Stimulated activated CD8-positive, alpha-beta memory T cell treated with anti-CD3 and anti-CD28 coated beads, Interleukin-12 subunit alpha, Interleukin-12 subunit beta, amount 100 ng/mL, for 24 hours (primary cell): Measurements from ENCODE around the gene PDCD7.
"Not testable (repeated sequence)": the region's sequence is repeated elsewhere in the genome, so short reads cannot be mapped to it uniquely, and the experiment has no call there.

Experiments
- DNase-seq: peaks from one replicate; pipeline ENCODE4 v3.0.0-alpha.2; 2020; ENCODE audit errors: extremely low read depth

The PDCD7 gene

DNA sequence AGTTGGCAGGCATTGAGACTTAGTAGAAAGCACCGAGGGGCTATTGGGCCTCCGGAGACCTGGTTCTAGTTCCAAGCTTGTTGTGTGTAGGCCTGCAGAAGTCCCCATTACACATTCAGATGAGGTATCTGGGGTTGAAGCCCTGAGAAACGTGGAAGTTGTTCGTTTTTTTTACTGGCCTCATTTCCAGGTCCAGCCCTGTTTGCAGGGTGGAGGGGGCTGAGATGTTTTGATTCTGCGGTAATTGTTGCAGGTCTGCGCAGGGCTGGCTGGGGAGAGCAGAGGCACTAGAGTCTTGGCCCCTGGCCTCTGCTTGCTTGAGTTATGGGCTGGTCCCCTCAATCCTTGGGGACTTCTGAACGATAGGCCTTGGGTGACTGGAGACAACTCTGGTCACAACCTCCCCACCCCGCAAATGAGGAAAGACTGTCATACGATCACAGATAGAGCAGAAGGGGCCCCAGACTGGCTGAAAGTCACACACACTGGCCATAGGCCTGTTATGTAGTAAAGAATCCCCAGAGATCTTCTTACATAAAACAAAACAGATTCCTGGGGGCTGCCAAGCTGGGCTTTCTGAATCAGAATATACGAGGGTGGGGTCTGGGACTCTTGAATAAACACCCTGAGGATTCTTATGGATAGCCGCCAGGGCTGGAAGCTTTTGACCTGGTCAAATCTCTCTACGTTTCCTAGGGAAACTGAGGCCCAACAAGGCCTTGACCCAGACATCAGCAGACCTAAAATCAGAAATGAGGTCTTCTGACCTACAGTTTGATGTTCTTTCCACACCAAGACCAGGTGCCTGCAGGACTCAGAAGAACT, 41.5 kb downstream of the PDCD7 start:
- no peak for DNase-seq

DNA sequence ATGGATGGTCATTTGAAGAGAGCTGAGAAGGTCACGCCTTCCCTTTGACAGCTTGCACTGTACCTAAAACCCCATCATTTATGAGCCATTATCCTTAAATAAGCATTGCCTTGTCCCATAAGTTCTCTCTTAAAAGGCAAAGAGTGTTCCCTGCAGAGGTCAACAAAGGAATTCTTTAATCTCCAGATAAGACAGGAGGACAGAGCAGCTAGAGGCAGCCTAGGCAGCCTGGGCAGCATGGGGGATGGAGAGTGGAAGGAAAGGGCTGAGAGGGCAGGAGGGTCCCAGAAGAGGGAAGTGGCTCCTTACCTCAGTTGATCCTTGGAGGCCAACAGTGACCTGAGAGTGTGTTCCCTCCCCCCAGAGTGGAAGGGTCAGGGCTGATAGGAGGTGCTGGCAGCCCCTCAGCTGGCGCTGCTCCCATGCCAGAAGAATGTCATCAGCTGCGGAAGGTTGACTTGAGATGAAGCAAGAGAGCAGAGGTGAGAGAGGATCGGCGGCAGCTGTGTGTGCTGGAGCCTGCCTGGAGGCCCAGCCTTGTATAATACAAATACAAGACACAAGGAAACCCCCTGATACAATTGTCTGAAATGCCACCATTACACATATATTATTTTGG, 44.3 kb downstream of the PDCD7 start:
- no peak for DNase-seq

DNA sequence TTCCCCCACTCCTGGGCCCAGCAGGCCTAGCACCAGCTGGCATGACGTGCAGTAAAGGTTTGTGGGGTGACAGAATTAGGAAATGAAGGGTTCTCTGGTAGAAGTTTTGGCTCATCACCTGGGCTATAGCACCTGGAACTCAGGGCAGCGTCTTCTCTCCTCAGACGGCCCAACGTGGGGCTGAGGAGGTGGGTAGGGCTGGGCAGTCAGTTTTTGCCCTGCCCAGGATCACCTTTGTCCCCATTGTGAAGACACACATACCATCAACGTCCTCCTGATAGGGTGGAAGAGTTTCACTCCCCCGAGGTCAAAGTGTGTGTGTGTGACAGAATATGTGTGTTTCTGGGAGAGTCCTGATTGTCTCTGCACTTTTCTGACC, 45.0 kb downstream of the PDCD7 start:
- DNase-seq: no peak

DNA sequence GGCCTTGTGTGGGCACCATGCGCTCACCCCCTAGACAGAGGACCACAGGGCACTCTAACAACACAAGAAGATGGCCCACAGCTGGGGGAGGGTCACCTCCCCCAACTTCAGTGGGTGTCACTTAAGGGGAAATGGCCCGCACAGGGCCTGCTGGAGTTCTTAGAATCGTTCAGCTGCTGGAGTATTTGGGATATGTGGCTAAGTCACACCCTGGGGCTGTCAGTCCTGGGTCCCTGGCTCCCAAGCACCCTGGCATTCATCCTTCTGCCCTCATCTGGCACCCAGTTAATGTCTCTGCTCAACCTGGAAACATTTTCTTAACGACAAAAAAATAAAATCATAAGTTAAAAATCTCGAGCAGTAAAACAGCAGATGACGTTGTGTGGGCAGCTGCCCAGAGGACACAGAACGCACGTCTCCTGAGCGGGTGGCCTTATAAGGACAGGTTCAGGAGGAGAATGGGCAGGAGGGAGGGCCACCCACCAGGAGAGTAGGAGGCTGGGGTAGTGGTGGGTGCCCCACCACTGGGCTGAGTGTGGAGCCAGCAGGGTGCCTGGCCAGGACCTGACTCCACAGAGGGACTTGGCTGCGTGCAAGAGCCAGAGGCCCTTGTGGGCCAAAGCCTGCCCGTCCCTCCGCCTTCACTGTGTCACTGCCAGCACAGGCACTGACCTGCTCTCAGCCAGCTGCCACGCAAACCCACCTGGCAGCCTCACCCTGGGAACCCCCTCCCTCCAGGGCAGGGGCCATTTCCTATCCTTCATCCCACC, 45.5 kb downstream of the PDCD7 start:
- no peak for DNase-seq

DNA sequence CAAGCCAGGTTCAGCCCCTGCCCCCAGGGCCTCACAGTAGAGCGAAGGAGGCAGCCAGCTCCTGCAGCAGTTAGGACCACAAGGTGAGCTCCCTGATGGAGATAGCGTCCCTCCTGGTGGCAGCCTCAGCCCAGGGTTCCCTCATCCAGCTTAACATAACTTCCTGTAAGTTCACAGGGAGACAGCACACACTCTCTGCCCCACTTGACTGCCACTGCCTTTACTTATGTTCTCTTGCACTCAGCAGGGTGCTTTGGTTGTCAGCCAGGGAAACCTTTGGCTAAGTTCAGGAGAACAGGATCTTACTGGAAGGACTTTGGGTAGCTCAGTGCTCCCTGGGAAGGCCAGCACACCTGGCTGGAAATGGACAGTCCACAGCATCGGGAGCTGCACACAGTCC, 46.2 kb downstream of the PDCD7 start:
- DNase-seq: no peak

DNA sequence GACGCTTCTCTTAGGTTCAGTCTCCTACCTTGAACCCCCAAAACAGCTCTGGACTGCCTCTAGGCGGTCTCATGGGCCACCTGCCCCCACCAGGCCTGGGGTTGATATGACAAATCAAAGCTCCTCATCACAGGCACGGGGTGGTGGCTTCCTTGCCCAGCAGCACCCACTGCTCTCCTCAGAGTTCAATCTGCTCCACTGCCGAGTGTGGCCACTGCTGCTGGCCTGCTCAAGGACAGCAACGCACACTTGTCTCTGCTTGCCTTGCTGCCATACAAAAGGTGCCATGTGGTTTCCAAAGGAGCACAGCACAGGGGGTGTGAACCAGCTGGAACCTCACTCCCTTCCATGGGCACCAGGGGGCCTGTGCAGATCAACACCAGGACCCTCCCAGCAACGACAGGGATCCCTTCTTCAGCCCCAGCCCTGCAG, 46.9 kb downstream of the PDCD7 start:
- no peak for DNase-seq

DNA sequence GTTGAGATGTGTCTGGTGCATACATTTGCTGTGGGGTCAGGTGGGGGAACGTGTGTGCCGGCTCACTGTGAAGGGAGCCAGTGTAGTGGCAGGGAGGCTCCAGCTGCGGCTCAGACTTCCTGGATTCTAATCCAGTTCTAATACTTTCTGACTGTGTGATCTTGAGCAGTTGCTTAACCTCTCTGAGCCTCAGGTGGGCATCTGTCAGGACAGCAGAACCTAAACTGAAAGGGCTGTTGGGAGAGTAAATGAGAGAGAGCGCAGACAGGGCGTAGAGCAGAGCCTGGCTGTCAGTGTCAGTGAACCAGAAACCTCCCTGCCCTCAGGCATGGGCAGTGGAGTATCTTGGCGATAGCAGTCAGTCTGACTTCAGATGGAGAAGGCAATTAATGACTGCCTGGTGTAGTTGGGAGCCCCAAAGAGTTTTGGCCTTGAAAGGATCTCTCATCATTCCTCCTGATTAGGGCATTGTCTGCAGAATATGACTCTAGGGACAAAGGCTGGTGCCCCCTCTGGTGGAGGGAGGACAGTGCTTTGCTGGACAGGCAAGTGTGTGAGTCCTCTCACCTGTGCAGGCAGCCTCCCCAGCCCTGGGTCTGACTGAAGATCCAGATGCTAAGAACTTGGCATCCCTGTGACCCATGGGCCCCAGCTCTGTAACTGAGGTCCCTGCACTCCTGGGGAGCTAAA, 47.5 kb downstream of the PDCD7 start:
- DNase-seq: no peak

DNA sequence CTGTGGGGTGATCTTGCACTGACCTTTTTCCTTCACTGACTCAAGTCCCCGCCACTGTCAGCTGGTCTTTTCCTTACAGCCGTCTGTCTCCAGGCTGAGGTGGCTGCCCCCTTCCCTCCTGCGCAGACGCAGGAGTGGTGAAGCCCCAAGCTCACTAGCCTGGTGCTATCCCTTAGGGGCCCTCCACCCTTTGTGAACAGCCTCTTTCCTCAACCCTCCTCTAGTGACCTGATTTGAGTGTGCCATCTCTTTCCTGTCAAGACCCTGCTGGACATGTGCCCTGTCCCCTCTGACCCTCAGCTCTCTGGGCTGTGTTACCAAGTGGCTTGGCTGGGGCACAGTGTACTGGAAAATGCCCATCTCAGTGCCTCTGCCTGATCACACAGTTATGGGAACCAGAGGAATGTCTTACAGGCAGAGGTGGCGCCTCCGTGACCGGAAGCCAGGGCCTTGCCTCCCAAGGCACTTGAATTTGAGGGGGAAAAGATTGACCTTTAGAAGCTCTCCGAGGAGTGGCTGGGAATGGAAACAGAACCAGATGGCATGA, 48.3 kb downstream of the PDCD7 start:
- DNase-seq: no peak

DNA sequence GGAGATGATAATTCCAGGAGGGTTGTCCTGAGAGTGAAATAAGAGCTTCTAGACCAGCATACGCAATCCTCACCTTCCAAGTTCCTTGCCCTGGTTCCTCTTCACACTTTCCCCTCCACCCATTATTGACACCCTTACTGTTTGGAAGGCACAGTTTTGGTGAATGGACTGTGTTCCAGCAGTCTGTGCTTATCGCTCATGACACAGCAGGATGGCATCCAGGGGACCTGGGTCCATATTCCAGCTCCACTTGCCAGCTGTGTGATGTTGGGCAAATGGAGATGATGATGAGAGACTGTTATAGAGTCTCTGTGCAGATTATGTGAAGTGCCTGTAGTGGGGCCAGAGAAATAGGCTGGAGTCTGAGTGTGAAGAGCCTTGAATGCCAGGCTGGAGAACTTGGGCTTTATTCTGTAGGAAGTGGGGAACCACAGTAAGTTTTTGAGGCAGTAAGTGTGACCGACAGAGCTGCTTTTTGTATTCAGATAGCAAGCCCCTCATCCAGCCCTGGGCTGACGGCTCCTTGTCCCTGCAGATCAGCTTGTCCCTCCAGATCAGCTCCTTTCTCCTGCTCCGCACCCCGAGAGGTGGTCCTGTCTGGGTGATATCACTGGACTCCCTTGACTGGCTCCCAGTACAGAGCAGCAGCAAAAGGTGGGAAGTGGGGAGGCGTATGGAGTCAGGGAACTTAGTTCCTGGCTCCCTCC, 49.0 kb downstream of the PDCD7 start:
- no peak for DNase-seq

DNA sequence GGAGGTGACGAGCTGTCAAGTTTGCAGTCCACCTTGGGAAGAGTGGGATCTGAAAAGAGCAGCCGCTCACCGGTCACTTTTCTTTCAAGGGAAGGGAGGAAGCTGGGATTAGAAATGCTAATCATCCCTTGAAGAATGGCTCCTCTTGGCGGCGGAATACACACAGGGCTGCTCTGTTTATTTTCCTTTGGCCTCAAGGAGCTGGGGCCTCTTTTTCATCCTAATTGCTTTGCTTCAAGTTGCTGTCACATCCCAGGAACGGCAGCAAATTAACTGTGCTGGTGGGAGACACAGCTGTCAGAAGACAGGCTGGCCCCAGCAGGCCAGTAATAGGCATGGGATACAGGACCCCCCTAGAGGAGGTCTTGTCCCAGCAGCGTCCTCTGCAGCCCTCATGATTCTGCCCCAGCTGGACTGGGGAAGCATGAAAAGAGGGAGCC, 50.3 kb downstream of the PDCD7 start:
- DNase-seq: no peak

DNA sequence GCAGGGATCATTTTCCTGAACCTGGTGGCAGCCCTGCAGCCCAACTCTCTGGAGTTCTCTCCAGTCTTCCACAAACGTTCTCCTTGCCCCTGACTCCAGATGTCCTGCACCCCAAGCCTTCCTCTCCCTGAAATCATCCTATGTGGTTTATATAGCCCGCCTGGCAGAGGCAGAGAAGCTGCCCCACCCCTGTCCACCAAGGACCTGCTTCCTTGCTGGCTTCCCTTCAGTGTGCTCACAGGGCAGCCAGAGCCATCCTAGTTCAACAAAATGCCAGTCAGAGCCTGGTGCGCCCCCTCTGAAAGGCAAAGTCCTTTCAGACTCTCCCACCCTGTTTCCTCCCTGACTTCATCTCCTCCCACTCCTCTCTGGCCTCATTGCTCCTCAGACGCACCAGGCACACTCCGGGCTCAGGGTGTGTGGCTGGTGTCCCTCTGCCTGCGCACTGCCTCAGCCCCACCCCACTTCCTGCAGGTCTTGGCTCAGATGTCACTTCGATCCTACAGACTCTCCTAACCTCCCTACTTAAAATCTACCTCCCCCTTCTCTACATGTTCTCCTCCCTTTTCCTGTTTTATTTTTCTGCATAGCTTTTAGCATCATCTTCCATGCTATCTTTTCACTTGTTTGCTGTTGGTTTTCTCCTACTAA, 51.2 kb downstream of the PDCD7 start:
- no peak for DNase-seq

DNA sequence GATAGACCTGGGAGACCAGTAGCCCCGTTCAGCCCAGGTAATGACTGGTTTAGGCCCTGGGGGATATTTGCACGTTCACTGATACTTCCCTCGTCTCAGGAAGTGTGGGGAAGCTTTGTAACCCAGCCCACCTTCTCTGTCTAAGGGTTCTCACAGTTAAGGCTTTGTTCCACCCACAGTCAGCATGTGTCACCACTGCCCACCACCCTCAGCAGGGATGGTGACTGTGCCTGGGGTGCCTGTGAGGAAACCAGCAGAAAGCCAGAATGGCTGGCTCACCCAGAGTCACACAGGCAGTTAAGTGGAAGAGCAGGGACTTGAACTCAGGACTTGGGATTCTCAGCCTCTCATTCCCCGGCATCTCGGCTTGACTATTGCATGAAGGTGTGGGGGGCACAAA, 51.9 kb downstream of the PDCD7 start:
- DNase-seq: no peak

DNA sequence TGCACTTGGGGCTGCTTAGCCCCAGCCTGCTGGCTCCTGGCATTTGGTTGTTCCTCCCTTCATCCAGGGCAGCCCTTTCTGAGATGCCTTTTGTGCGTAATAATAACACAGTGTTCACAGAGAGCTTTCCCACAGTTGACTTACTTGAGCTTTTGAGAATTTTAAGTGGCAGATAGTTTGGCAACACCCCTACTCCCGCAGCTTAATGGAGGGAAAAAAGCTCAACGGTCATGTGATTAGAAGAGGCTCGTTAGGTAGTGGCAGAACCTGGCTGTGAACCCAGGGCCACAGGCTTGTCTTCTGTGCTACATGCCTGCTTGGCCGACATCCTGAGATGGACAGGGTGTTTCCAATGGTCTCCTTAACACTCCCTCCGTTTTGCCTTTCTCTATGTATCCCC, 52.3 kb downstream of the PDCD7 start:
- no peak for DNase-seq

DNA sequence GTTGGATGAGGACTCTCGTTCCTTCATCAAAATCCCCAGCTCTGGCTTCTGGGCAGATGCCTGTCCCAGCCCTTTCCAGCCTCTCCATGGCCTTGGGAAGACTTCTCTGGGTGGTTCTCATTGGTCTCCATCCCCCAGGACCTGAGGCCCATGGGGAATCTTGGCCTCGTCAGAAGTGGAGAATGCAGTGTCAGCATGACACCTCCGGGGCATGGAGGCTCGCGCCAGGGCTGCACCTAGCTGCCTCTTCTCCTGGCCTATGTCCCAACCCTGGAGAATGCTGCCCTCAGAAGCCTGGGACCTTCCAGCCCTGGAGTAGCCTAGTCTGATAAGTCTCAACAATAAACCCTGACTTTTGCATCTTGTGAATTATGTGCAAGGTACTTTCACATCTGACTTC, 54.0 kb downstream of the PDCD7 start:
- no peak for DNase-seq

DNA sequence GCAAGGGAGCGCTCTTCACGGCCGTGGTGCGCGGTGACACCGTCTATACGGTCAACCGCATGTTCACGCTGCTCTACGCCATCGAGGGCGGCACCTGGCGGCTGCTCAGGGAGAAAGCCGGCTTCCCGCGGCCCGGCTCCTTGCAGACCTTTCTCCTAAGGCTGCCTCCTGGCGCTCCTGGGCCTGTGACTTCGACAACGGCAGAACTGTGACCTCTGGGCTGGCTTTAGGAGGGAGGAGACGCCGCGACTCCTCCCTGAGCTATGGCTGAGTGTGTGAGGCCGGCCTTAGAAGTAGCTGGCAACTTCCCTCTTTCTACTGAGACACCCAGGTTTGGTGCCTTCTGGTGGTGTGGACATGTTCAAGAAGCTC, 55.6 kb downstream of the PDCD7 start:
- peak; percentile 15 for DNase-seq

DNA sequence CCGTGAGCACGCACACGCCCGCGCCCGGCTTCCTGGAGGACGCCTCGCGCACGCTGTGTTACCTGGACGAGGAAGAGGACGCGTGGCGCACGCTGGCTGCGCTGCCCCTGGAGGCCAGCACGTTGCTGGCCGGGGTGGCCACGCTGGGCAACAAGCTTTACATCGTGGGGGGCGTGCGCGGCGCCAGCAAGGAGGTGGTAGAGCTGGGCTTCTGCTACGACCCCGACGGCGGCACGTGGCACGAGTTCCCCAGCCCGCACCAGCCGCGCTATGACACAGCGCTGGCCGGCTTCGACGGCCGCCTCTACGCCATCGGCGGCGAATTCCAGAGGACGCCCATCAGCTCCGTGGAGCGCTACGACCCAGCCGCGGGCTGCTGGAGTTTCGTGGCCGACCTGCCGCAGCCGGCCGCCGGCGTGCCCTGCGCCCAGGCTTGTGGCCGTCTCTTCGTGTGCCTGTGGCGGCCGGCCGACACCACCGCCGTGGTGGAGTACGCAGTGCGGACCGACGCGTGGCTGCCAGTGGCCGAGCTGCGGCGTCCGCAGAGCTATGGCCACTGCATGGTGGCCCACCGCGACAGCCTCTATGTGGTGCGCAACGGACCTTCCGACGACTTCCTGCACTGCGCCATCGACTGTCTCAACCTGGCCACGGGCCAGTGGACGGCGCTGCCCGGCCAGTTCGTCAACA, 56.2 kb downstream of the PDCD7 start:
- no peak for DNase-seq

DNA sequence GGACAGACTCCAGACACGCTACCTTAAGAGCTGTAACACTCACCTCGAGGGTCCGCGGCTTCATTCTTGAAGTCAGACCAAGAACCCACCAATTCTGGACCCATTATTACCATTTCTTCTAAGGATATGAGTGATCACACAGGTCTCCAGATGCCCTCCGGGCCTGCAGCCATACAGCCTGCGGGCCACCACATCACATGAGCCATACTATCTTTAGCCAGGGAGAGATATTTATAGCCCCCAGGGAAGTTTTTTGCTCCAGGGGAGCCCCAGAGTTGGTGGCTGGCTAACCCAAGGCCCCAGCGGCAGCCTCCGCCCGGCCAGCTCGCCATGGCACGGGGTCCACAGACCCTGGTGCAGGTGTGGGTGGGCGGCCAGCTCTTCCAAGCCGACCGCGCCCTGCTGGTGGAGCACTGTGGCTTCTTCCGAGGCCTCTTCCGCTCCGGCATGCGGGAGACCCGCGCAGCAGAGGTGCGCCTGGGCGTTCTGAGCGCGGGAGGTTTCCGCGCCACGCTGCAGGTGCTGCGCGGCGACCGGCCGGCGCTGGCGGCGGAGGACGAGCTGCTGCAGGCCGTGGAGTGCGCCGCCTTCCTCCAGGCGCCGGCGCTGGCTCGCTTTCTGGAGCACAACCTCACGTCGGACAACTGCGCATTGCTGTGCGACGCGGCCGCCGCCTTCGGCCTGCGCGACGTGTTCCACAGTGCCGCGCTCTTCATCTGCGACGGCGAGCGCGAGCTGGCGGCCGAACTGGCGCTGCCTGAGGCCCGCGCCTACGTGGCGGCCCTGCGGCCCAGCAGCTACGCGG, 56.9 kb downstream of the PDCD7 start, which contains the start of gene KBTBD13:
Gene KBTBD13, plus strand, starts transcription at position 261 of the 805 bp plus-strand sequence. Its CDS starts 70 bp downstream, at position 331.
- DNase-seq: no peak

DNA sequence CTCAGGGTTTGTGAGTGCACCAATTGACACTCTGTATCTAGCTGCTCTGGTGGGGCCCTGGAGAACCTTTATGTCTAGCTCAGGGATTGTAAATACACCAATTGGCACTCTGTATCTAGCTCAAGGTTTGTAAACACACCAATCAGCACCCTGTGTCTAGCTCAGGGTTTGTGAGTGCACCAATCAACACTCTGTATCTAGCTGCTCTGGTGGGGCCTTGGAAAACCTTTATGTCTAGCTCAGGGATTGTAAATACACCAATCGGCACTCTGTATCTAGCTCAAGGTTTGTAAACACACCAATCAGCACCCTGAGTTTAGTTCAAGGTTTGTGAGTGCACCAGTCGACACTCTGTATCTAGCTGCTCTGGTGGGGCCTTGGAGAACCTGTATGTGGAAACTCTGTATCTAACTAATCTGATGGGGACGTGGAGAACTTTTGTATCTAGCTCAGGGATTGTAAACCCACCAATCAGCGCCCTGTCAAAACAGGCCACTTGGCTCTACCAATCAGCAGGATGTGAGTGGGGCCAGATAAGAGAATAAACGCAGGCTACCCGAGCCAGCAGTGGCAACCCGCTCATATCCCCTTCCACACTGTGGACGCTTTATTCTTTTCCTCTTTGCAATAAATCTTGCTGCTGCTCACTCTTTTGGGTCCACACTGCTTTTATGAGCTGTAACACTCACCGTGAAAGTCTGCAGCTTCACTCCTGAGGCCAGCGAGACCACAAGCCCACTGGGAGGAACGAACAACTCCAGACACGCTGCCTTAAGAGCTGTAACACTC, 57.8 kb downstream of the PDCD7 start:
- DNase-seq: not testable (repeated sequence)
